ENCODE measurements around the gene RBM4. TPM values are rescaled to one million over a fixed set of nuclear protein-coding genes. Genes with fewer than 3 reads are reported as not detected.

Gene RBM4
- total and polyA plus RNA-seq, 7 experiments from 2014 or later: 139 to 284 (median 211) TPM

- Mint-ChIP-seq H3K36me3 (no peaks in the 10 kb centered on the region), H3K27ac (no peak overlapping the region), H3K4me3 (no peak overlapping the region), H3K9me3 (no peaks in the 10 kb centered on the region), H3K4me1 (no peaks in the 10 kb centered on the region), H3K27me3 (peaks cover 0 to 3% (median 0%) of the 10 kb centered on the region in 5 donors)
- DNase-seq (no peak), ATAC-seq (no peak)
- POLR2A ChIA-PET: no interaction called here
- H3K27me3 ChIP-seq (ENCODE audit: control insufficient read depth in 2 of 2, insufficient read depth in 2 of 2, low read length in 2 of 2): no peaks in the 10 kb centered on the region
- H3K27ac ChIP-seq (ENCODE audit: low read depth, low read length): no peak overlapping the region
- intact Hi-C loops (cut with micrococcal nuclease): no loop called here
- H3K4me1 ChIP-seq (ENCODE audit: control insufficient read depth in 2 of 2, insufficient read depth in 2 of 2, low read length in 2 of 2): no peaks in the 10 kb centered on the region
- no peaks in the 10 kb centered on the region for H3K9me3 ChIP-seq (ENCODE audit: control insufficient read depth in 2 of 3, low read length in 3 of 3)
- CTCF ChIA-PET: interaction anchor here (0.6 kb wide), 1 partner anchor 398 kb away, joined by 4 read pairs; no protein-coding TSS in a partner anchor
- no peaks in the 10 kb centered on the region for H3K36me3 ChIP-seq (ENCODE audit: control insufficient read depth in 2 of 3, insufficient read depth in 3 of 3, low read length in 3 of 3)
- H3K4me3 ChIP-seq (ENCODE audit: low read length): no peak overlapping the region
Observed at GRCh38 chr11:66683877-66684276, 45.4 kb downstream of the RBM4 start.

GRCh38 chr11:66684635-66685034 is 46.1 kb downstream of the RBM4 start:
- Mint-ChIP-seq H3K27me3 (peaks cover 0 to 3% (median 0%) of the 10 kb centered on the region in 5 donors), H3K27ac (no peak overlapping the region), H3K4me3 (no peak overlapping the region), H3K36me3 (no peaks in the 10 kb centered on the region), H3K4me1 (no peaks in the 10 kb centered on the region), H3K9me3 (peaks cover 0 to 2% (median 0%) of the 10 kb centered on the region in 11 donors)
- H3K4me1 ChIP-seq (ENCODE audit: control insufficient read depth in 2 of 2, insufficient read depth in 2 of 2, low read length in 2 of 2): no peaks in the 10 kb centered on the region
- DNase-seq: no peak
- no peak overlapping the region for H3K27ac ChIP-seq (ENCODE audit: low read depth, low read length)
- ChIA-PET CTCF (interaction anchor here (1.1 kb wide), 1 partner anchor 9 kb away, joined by 5 read pairs; no protein-coding TSS in a partner anchor), POLR2A (no interaction called here)
- intact Hi-C loops (cut with micrococcal nuclease): no loop called here
- H3K4me3 ChIP-seq (ENCODE audit: low read length): no peak overlapping the region
- no peaks in the 10 kb centered on the region for H3K9me3 ChIP-seq (ENCODE audit: control insufficient read depth in 2 of 3, low read length in 3 of 3)
- no peak for ATAC-seq
- H3K27me3 ChIP-seq (ENCODE audit: control insufficient read depth in 2 of 2, insufficient read depth in 2 of 2, low read length in 2 of 2): no peaks in the 10 kb centered on the region
- no peaks in the 10 kb centered on the region for H3K36me3 ChIP-seq (ENCODE audit: control insufficient read depth in 2 of 3, insufficient read depth in 3 of 3, low read length in 3 of 3)

- DNase-seq (no peak), ATAC-seq (no peak)
- no peaks in the 10 kb centered on the region for H3K4me1 Mint-ChIP-seq
- peaks cover 0 to 2% (median 0%) of the 10 kb centered on the region in 11 donors for H3K9me3 Mint-ChIP-seq
- POLR2A ChIA-PET: no interaction called here
- Histone ChIP-seq H3K4me1 (ENCODE audit: control insufficient read depth in 2 of 2, insufficient read depth in 2 of 2, low read length in 2 of 2) (no peaks in the 10 kb centered on the region), H3K27ac (ENCODE audit: low read depth, low read length) (no peak overlapping the region), H3K27me3 (ENCODE audit: control insufficient read depth in 2 of 2, insufficient read depth in 2 of 2, low read length in 2 of 2) (no peaks in the 10 kb centered on the region), H3K4me3 (ENCODE audit: low read length) (no peak overlapping the region), H3K9me3 (ENCODE audit: control insufficient read depth in 2 of 3, low read length in 3 of 3) (no peaks in the 10 kb centered on the region), H3K36me3 (ENCODE audit: control insufficient read depth in 2 of 3, insufficient read depth in 3 of 3, low read length in 3 of 3) (no peaks in the 10 kb centered on the region)
- peaks cover 0 to 3% (median 0%) of the 10 kb centered on the region in 5 donors for H3K27me3 Mint-ChIP-seq
- no peak overlapping the region for H3K4me3 Mint-ChIP-seq
- intact Hi-C loops (cut with micrococcal nuclease): no loop called here
- H3K27ac Mint-ChIP-seq: no peak overlapping the region
- H3K36me3 Mint-ChIP-seq: no peaks in the 10 kb centered on the region
- CTCF ChIA-PET: interaction anchor here (0.9 to 1.1 kb wide), 2 partner anchors 9 to 116 kb away, joined by 3 to 5 read pairs; no protein-coding TSS in a partner anchor
Observed at GRCh38 chr11:66685276-66686099, 47.0 kb downstream of the RBM4 start.

- no peak for ATAC-seq
- H3K9me3 ChIP-seq (ENCODE audit: control insufficient read depth in 2 of 3, low read length in 3 of 3): no peaks in the 10 kb centered on the region
- POLR2A ChIA-PET: no interaction called here
- H3K4me3 ChIP-seq (ENCODE audit: low read length): no peak overlapping the region
- H3K27ac ChIP-seq (ENCODE audit: low read depth, low read length): no peak overlapping the region
- no peaks in the 10 kb centered on the region for H3K27me3 ChIP-seq (ENCODE audit: control insufficient read depth in 2 of 2, insufficient read depth in 2 of 2, low read length in 2 of 2)
- H3K4me3 Mint-ChIP-seq: no peak overlapping the region
- H3K36me3 Mint-ChIP-seq: no peaks in the 10 kb centered on the region
- H3K27me3 Mint-ChIP-seq: peaks cover 0 to 3% (median 0%) of the 10 kb centered on the region in 5 donors
- intact Hi-C loops (cut with micrococcal nuclease): no loop called here
- DNase-seq: no peak
- no peaks in the 10 kb centered on the region for H3K4me1 ChIP-seq (ENCODE audit: control insufficient read depth in 2 of 2, insufficient read depth in 2 of 2, low read length in 2 of 2)
- CTCF ChIA-PET: interaction anchor here (0.9 kb wide), 1 partner anchor 117 kb away, joined by 3 read pairs; no protein-coding TSS in a partner anchor
- peaks cover 0 to 2% (median 0%) of the 10 kb centered on the region in 11 donors for H3K9me3 Mint-ChIP-seq
- H3K4me1 Mint-ChIP-seq: no peaks in the 10 kb centered on the region
- H3K27ac Mint-ChIP-seq: no peak overlapping the region
- no peaks in the 10 kb centered on the region for H3K36me3 ChIP-seq (ENCODE audit: control insufficient read depth in 2 of 3, insufficient read depth in 3 of 3, low read length in 3 of 3)
Observed at GRCh38 chr11:66686100-66686785, 47.7 kb downstream of the RBM4 start.

GRCh38 chr11:66686801-66687750 is 48.6 kb downstream of the RBM4 start:
- intact Hi-C loops (cut with micrococcal nuclease): no loop called here
- peaks cover 0 to 2% (median 0%) of the 10 kb centered on the region in 11 donors for H3K9me3 Mint-ChIP-seq
- Histone ChIP-seq H3K27me3 (ENCODE audit: control insufficient read depth in 2 of 2, insufficient read depth in 2 of 2, low read length in 2 of 2) (no peaks in the 10 kb centered on the region), H3K4me1 (ENCODE audit: control insufficient read depth in 2 of 2, insufficient read depth in 2 of 2, low read length in 2 of 2) (no peaks in the 10 kb centered on the region), H3K27ac (ENCODE audit: low read depth, low read length) (no peak overlapping the region), H3K36me3 (ENCODE audit: control insufficient read depth in 2 of 3, insufficient read depth in 3 of 3, low read length in 3 of 3) (no peaks in the 10 kb centered on the region), H3K9me3 (ENCODE audit: control insufficient read depth in 2 of 3, low read length in 3 of 3) (no peaks in the 10 kb centered on the region), H3K4me3 (ENCODE audit: low read length) (no peak overlapping the region)
- no peaks in the 10 kb centered on the region for H3K36me3 Mint-ChIP-seq
- H3K4me3 Mint-ChIP-seq: no peak overlapping the region
- no peak overlapping the region for H3K27ac Mint-ChIP-seq
- DNase-seq (no peak), ATAC-seq (no peak)
- peaks cover 0 to 6% (median 0%) of the 10 kb centered on the region in 5 donors for H3K27me3 Mint-ChIP-seq
- POLR2A ChIA-PET: no interaction called here
- no peaks in the 10 kb centered on the region for H3K4me1 Mint-ChIP-seq
- CTCF ChIA-PET: no interaction called here

GRCh38 chr11:66687831-66688281 is 49.4 kb downstream of the RBM4 start:
- DNase-seq (no peak), ATAC-seq (no peak)
- Mint-ChIP-seq H3K9me3 (peaks cover 0 to 2% (median 0%) of the 10 kb centered on the region in 11 donors), H3K36me3 (no peaks in the 10 kb centered on the region), H3K4me3 (no peak overlapping the region), H3K27me3 (peaks cover 0 to 6% (median 0%) of the 10 kb centered on the region in 5 donors), H3K27ac (no peak overlapping the region), H3K4me1 (no peaks in the 10 kb centered on the region)
- Histone ChIP-seq H3K4me1 (ENCODE audit: control insufficient read depth in 2 of 2, insufficient read depth in 2 of 2, low read length in 2 of 2) (no peaks in the 10 kb centered on the region), H3K36me3 (ENCODE audit: control insufficient read depth in 2 of 3, insufficient read depth in 3 of 3, low read length in 3 of 3) (no peaks in the 10 kb centered on the region), H3K9me3 (ENCODE audit: control insufficient read depth in 2 of 3, low read length in 3 of 3) (no peaks in the 10 kb centered on the region), H3K4me3 (ENCODE audit: low read length) (no peak overlapping the region), H3K27ac (ENCODE audit: low read depth, low read length) (no peak overlapping the region), H3K27me3 (ENCODE audit: control insufficient read depth in 2 of 2, insufficient read depth in 2 of 2, low read length in 2 of 2) (no peaks in the 10 kb centered on the region)
- ChIA-PET CTCF (no interaction called here), POLR2A (no interaction called here)
- intact Hi-C loops (cut with micrococcal nuclease): no loop called here
